Mesothelial cell of epicardium (in vitro differentiated cells): ENCODE measurements around the gene DNAJC1. TPM values are rescaled to one million over a fixed set of nuclear protein-coding genes. Genes with fewer than 3 reads are reported as not detected.
A peak's percentile ranks its signal among the peaks of the same experiment; 100 is the strongest.
"Not testable (repeated sequence)": the region's sequence is repeated elsewhere in the genome, so short reads cannot be mapped to it uniquely, and the experiment has no call there.

Experiments used
- DNase-seq, 2 experiments: peaks; one replicate each; pipeline ENCODE4 v3.0.0; 2021; ENCODE audit warnings: low spot score in 2 of 2; ENCODE audit not compliant: unreplicated experiment in 2 of 2
- H3K27ac Mint-ChIP-seq: 2 replicates; pipeline ENCODE4 v1.8.0; 2021; ENCODE audit warnings: mixed read lengths
- H3K27me3 Mint-ChIP-seq: 2 replicates; pipeline ENCODE4 v1.8.0; 2021; ENCODE audit warnings: low read depth, mixed read lengths
- H3K36me3 Mint-ChIP-seq: 2 replicates; pipeline ENCODE4 v1.8.0; 2021; ENCODE audit warnings: mixed read lengths
- H3K4me1 Mint-ChIP-seq: 2 replicates; pipeline ENCODE4 v1.8.0; 2021; ENCODE audit warnings: mixed read lengths
- H3K4me3 Mint-ChIP-seq: 2 replicates; pipeline ENCODE4 v1.8.0; 2021; ENCODE audit warnings: mild to moderate bottlenecking, moderate library complexity, mixed read lengths
- H3K9me3 Mint-ChIP-seq: 2 replicates; pipeline ENCODE4 v1.8.0; 2021; ENCODE audit warnings: mixed read lengths
- total RNA-seq: library from RNA; stranded (reverse); gene quantifications from 3 replicates; pipeline ENCODE4 v1.2.1, GENCODE V29; 2021
- TF ChIP-seq, protein P1 (sequence below): fragments of 200-600 bp; sonication (generic); IDR thresholded peaks from one replicate; pipeline ENCODE4 v1.5.0; 2021; ENCODE audit warnings: antibody characterized with exemption; ENCODE audit not compliant: unreplicated experiment

The DNAJC1 gene
- total RNA-seq, 1 donor from 2014 or later: 27.2 TPM

GRCh38 chr10:21724020-21724589 is 279.4 kb downstream of the DNAJC1 start:
- H3K4me1 Mint-ChIP-seq: peaks cover 77% of the 10 kb centered on the region
- no peaks in the 10 kb centered on the region for H3K27me3 Mint-ChIP-seq
- peak overlapping the region; percentile 51 for H3K4me3 Mint-ChIP-seq
- DNase-seq: no peak
- H3K9me3 Mint-ChIP-seq: no peaks in the 10 kb centered on the region
- H3K36me3 Mint-ChIP-seq: no peaks in the 10 kb centered on the region
- H3K27ac Mint-ChIP-seq: peak overlapping the region; percentile 95
- TF ChIP-seq, protein P1, sequence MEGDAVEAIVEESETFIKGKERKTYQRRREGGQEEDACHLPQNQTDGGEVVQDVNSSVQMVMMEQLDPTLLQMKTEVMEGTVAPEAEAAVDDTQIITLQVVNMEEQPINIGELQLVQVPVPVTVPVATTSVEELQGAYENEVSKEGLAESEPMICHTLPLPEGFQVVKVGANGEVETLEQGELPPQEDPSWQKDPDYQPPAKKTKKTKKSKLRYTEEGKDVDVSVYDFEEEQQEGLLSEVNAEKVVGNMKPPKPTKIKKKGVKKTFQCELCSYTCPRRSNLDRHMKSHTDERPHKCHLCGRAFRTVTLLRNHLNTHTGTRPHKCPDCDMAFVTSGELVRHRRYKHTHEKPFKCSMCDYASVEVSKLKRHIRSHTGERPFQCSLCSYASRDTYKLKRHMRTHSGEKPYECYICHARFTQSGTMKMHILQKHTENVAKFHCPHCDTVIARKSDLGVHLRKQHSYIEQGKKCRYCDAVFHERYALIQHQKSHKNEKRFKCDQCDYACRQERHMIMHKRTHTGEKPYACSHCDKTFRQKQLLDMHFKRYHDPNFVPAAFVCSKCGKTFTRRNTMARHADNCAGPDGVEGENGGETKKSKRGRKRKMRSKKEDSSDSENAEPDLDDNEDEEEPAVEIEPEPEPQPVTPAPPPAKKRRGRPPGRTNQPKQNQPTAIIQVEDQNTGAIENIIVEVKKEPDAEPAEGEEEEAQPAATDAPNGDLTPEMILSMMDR: no peak

DNA sequence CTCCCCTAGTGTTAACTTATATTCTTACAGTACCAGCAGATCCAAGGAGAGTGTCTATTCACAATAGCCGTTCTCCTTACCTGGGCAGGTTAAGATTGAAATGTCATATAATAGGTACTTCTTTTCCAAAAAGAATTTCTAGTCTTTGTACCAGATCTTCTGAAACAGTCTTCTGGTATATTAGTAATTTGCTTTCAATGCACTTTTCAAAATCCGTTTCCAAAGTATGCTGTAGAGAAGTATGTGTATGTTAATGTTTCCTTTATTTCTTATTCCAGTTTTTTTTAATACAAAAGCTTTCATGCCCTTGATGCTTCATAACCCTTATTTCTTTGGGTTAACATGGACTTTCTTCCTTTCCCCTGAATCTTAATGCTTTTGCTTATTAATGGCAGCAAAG is 281.3 kb downstream of the DNAJC1 start:
- Mint-ChIP-seq H3K4me3 (no peak overlapping the region), H3K9me3 (no peaks in the 10 kb centered on the region), H3K36me3 (peaks cover 8% of the 10 kb centered on the region), H3K27ac (peak overlapping the region; percentile 79), H3K4me1 (peaks cover 71% of the 10 kb centered on the region), H3K27me3 (no peaks in the 10 kb centered on the region)
- DNase-seq: no peak
- TF ChIP-seq, protein P1: no peak

DNA sequence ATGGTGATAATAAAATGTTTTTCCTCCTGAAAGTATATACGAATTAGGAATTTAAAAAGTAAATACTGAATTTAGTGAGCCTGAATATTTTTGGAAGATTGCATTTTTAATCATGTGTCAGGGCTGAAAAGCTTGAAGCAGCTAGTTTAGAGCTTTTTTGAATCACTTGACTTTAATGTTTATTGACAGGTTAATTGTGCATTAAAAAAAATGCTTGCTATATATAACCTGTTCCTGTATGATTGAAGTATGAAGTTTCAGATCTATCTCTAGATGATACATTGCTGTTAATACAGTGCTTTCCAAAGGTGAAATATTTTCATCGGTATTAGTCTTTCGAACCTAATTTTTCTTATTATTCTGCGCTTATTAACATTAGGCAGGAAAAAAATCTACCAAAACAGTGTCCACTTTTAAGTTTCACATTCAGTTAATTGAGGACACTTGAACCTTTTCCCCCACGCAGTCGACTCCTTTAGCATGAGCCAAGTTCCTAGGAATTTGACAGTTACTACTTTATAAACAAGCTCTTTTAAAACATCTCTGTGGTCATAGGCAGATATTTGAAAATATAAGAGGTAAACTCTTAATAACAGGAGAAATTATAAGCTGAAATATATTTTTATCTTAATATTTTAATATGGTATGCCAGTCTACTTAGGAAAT is 282.4 kb downstream of the DNAJC1 start:
- Mint-ChIP-seq H3K4me1 (peaks cover 63% of the 10 kb centered on the region), H3K27ac (peak overlapping the region; percentile 52), H3K36me3 (peaks cover 8% of the 10 kb centered on the region), H3K4me3 (no peak overlapping the region), H3K9me3 (no peaks in the 10 kb centered on the region), H3K27me3 (no peaks in the 10 kb centered on the region)
- TF ChIP-seq, protein P1: no peak
- no peak for DNase-seq

DNA sequence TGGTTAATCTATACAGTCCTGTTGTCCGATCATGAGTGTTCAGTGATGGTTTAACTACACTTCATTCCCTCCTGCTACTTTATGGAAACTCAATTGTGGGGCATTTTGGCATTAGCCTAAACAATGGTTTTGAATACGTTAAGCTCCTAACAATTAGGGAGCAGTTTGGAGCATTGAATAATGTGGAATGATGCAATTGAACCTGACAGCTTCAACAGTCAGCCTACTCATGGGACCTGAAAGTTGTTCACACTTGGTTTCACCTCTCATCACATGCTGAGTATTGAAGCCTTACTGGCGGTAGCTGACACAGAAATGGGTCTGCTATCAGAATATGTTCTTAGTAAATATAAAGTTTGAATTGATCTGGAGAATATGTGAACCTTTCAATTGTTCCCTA is 283.4 kb downstream of the DNAJC1 start:
- H3K36me3 Mint-ChIP-seq: peaks cover 8% of the 10 kb centered on the region
- peaks cover 66% of the 10 kb centered on the region for H3K4me1 Mint-ChIP-seq
- peak overlapping the region; percentile 3 for H3K27ac Mint-ChIP-seq
- H3K27me3 Mint-ChIP-seq: no peaks in the 10 kb centered on the region
- no peaks in the 10 kb centered on the region for H3K9me3 Mint-ChIP-seq
- no peak overlapping the region for H3K4me3 Mint-ChIP-seq
- TF ChIP-seq, protein P1: no peak
- no peak for DNase-seq

- H3K27me3 Mint-ChIP-seq: no peaks in the 10 kb centered on the region
- peaks cover 65% of the 10 kb centered on the region for H3K4me1 Mint-ChIP-seq
- H3K9me3 Mint-ChIP-seq: no peaks in the 10 kb centered on the region
- H3K36me3 Mint-ChIP-seq: peaks cover 8% of the 10 kb centered on the region
- TF ChIP-seq, protein P1: no peak
- H3K4me3 Mint-ChIP-seq: no peak overlapping the region
- H3K27ac Mint-ChIP-seq: peak overlapping the region; percentile 3
- no peak for DNase-seq
Observed at GRCh38 chr10:21719502-21719901, 284.0 kb downstream of the DNAJC1 start.

DNA sequence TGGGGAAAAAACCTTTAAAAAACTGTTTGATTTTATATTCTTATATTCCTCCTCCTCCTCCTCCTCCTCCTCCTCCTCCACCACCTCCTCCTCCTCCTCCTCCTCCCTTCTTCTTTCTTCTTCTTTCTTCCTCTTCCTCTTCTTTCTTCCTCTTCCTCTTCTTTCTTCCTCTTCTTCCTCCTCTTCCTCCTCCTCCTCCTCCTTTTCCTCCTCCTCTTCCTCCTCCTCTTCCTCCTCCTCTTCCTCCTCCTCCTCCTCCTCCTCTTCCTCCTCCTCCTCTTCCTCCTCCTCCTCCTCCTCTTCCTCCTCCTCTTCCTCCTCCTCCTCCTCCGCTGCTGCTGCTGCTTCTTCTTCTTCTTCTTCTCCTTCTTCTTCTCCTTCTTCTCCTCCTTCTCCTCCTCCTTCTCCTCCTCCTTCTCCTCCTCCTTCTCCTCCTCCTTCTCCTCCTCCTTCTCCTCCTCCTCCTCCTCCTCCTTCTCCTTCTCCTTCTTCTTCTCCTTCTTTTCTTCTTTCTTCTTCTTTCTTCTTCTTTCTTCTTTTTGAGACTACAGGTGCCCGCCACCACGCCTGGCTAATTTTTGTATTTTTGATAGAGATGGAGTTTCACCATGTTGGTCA is 286.0 kb downstream of the DNAJC1 start:
- Mint-ChIP-seq H3K4me1 (peaks cover 62% of the 10 kb centered on the region), H3K27ac (peak overlapping the region; percentile 86)
- H3K27me3 Mint-ChIP-seq, H3K9me3 Mint-ChIP-seq, H3K36me3 Mint-ChIP-seq, DNase-seq, H3K4me3 Mint-ChIP-seq: not testable (repeated sequence)
